GM12878 (cell line): ENCODE results near the gene KCNN3. TPM values are rescaled to one million over a fixed set of nuclear protein-coding genes. Genes with fewer than 3 reads are reported as not detected.

Experiments used
- ATAC-seq: fragments of 200-7000 bp; cut with Tn5 transposase; 3 replicates; pipeline ENCODE4 v1.9.1; 2020; ENCODE audit warnings: mild to moderate bottlenecking, moderate library complexity
- BruUV-seq: library from RNA; stranded (reverse); fragments of 400-500 nt; replicated peaks from 2 replicates; lab custom pipeline; 2021; lab: Mats Ljungman, UMichigan
- CTCF ChIA-PET: fragments of 300-600 bp; sonication (Branson Sonifier 250); formaldehyde crosslinking; extraction: SDS; loops from one replicate; lab custom pipeline; 2021; ENCODE audit warnings: inconsistent platforms; lab: Yijun Ruan, JAX
- POLR2A ChIA-PET: fragments of 350-600 bp; formaldehyde crosslinking; extraction: SDS; loops from one replicate; lab custom pipeline; 2021; ENCODE audit warnings: inconsistent platforms; lab: Charles Lee
- RAD21 ChIA-PET: fragments of 300-600 bp; sonication (Branson Sonifier 250); formaldehyde crosslinking; loops from one replicate; lab custom pipeline; 2023; ENCODE audit warnings: antibody characterized with exemption; ENCODE audit not compliant: unreplicated experiment; lab: Charles Lee
- SMC1A ChIA-PET: fragments of 300-600 bp; sonication (Branson Sonifier 250); formaldehyde crosslinking; loops from one replicate; lab custom pipeline; 2023; ENCODE audit not compliant: unreplicated experiment, uncharacterized antibody; lab: Charles Lee
- DNase-seq: peaks from one replicate; pipeline ENCODE4 v3.0.0-alpha.2; 2011; ENCODE audit warnings: low read depth, low spot score
- FAIRE-seq: peaks from 3 replicates; lab custom pipeline; 2011; peaks lifted over from hg19 to GRCh38; lab: Jason Lieb, UNC
- H2AFZ ChIP-seq: 2 replicates; pipeline ENCODE4 v1.6.0; 2011; ENCODE audit warnings: low read depth, low read length, control low read depth; ENCODE audit not compliant: control insufficient read depth
- H3K27ac ChIP-seq: 2 replicates; pipeline ENCODE4 v1.5.1; 2011; ENCODE audit warnings: control low read depth; ENCODE audit not compliant: control insufficient read depth, insufficient read depth
- H3K27me3 ChIP-seq, 2 experiments: replicated peaks in 1 of 2; 2 replicates each; pipeline versions ENCODE4 v1.6.0 to v1.6.1; 2011; ENCODE audit warnings: low read length in 1 of 2; ENCODE audit not compliant: control insufficient read depth in 2 of 2, insufficient read depth in 2 of 2
- H3K36me3 ChIP-seq, 2 experiments: 2 replicates each; pipeline ENCODE4 v1.5.1; 2011; ENCODE audit warnings: low read length in 1 of 2; ENCODE audit not compliant: control insufficient read depth in 2 of 2, insufficient read depth in 2 of 2
- H3K4me1 ChIP-seq: 2 replicates; pipeline ENCODE4 v1.6.1; 2011; ENCODE audit warnings: mild to moderate bottlenecking, low read length, moderate library complexity, mixed read lengths; ENCODE audit not compliant: control insufficient read depth, insufficient read depth
- H3K4me2 ChIP-seq: 2 replicates; pipeline ENCODE4 v1.6.0; 2011; ENCODE audit warnings: control low read depth; ENCODE audit not compliant: control insufficient read depth, insufficient read depth
- H3K4me3 ChIP-seq: fragments of 200-600 bp; sonication (generic); 2 replicates; pipeline ENCODE4 v1.5.1; 2016
- H3K79me2 ChIP-seq: 2 replicates; pipeline ENCODE4 v1.6.0; 2011; ENCODE audit warnings: low read length; ENCODE audit not compliant: control insufficient read depth, insufficient read depth
- H3K9ac ChIP-seq: 2 replicates; pipeline ENCODE4 v1.8.0; 2011; ENCODE audit warnings: low read length, control low read depth, mixed read lengths; ENCODE audit not compliant: control insufficient read depth, insufficient read depth
- H3K9me3 ChIP-seq: replicated peaks from 3 replicates; pipeline ENCODE4 v1.5.1; 2011; ENCODE audit warnings: mild to moderate bottlenecking, low read length; ENCODE audit not compliant: control insufficient read depth, insufficient read depth
- H4K20me1 ChIP-seq: 2 replicates; pipeline ENCODE4 v1.6.0; 2011; ENCODE audit not compliant: control insufficient read depth, insufficient read depth
- SREBF1 ChIP-seq: IDR thresholded peaks from 2 replicates; pipeline ENCODE4 v1.6.1; 2012; ENCODE audit warnings: mild to moderate bottlenecking, low read length
- WGBS: methylation state at CpG from one replicate; pipeline ENCODE4 v1.1.6; 2016; ENCODE audit warnings: low lambda C conversion rate; ENCODE audit not compliant: insufficient replicate concordance, insufficient coverage; ENCODE audit errors: missing lambda C conversion rate; 5-methylcytosine and 5-hydroxymethylcytosine counted together
- in situ Hi-C: fragments of 300-500 bp; cut with MboI; formaldehyde crosslinking; loops from 9 replicates; pipeline ENCODE4 v1.14.3; 2018; ENCODE audit warnings: mixed read lengths
- intact Hi-C: fragments of 100-400 bp; cut with micrococcal nuclease; formaldehyde crosslinking; loops from one replicate; pipeline ENCODE4 v1.14.2; 2022; ENCODE audit not compliant: unreplicated experiment
- polyA plus RNA-seq, 11 experiments: library from polyadenylated mRNA; depleted of rRNA in 4 of 11; unstranded in 6 of 11; stranded (reverse) in 5 of 11; fragments of >200 nt; fragmentation: Nextera tagmentation in 4 of 11; fragmentation: Illumina TruSeq in 1 of 11; extraction: Ambion mirVana in 4 of 11; extraction: Trizol in 1 of 11; gene quantifications; 1 replicate in 1 of 11; 2 replicates in 10 of 11; pipeline versions ENCODE4 v1.2.1 to v1.2.3, GENCODE V29; 2011 to 2016; ENCODE audit warnings: inconsistent platforms in 2 of 11, missing spikeins in 2 of 11, low read depth in 1 of 11
- total RNA-seq, 4 experiments: library from RNA; depleted of rRNA in 3 of 4; stranded (reverse); fragments of >200 nt in 3 of 4; fragmentation: Illumina TruSeq in 1 of 4; extraction: Trizol in 1 of 4; gene quantifications; 2 replicates each; pipeline versions ENCODE4 v1.2.1 to v1.2.3, GENCODE V29; 2013 to 2021
- TF ChIP-seq, protein P1 (sequence below): fragments of 450-650 bp; IDR thresholded peaks from 2 replicates; pipeline ENCODE4 v1.6.1; 2017; ENCODE audit warnings: mild to moderate bottlenecking
- TF ChIP-seq, protein P2 (sequence below): IDR thresholded peaks from 2 replicates; pipeline ENCODE4 v1.6.1; 2012; ENCODE audit warnings: mild to moderate bottlenecking, low read depth, low read length

KCNN3 gene
- total and polyA plus RNA-seq, 10 of the 15 experiments (the other 5 are each of a cell fraction or from before 2014, with no cell fraction given), result 3.5 to 26.4 (median 14.9) TPM

DNA sequence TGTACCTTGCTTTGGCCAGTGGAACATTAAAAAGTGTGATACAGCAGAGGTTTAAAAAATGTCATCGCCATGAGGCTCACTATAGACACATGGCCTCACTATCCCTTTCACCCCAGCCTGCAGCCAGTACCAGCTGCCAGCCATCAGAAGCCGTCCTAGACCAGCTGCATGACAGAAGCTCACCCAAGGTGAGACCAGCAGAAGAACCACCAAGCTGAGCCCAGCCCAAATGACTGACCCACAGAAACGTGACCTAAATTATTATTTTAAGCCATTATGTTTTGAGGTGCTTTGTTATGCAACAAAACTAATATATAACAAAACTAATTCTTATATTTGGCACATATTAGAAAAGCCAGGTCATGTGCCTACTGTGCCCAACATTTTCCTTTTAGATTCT, 91.1 kb downstream of the KCNN3 start:
- no peak for FAIRE-seq
- SMC1A ChIA-PET, result interaction anchor here (1.0 kb wide), 1 partner anchor 91 kb away, joined by 4 read pairs; the partner anchor contains the start of gene KCNN3

More for the DNA sequence above, 91.1 kb downstream of the KCNN3 start:
- Histone ChIP-seq H4K20me1 (no peaks in the 10 kb centered on the region), H2AFZ (no peak overlapping the region), H3K36me3 (peaks cover 8% of the 10 kb centered on the region in 2 experiments; a peak in 3 of 4 replicates), H3K4me2 (no peak overlapping the region), H3K27ac (no peak overlapping the region), H3K9me3 (peaks cover 3% of the 10 kb centered on the region; the same call in 2 of the 3 replicates), H3K4me3 (no peak overlapping the region), H3K9ac (no peak overlapping the region), H3K79me2 (no peaks in the 10 kb centered on the region; the same call in 1 of the 2 replicates), H3K27me3 (no peaks in the 10 kb centered on the region), H3K4me1 (peaks cover 8% of the 10 kb centered on the region)
- WGBS, result 100% methylated on average over 3 of the region's 3 CpGs
- no TSS peak for BruUV-seq
- ChIA-PET RAD21 (interaction anchor here (1.1 kb wide), 1 partner anchor 13 kb away, joined by 3 read pairs; no protein-coding TSS in a partner anchor), CTCF (no interaction called here), POLR2A (no interaction called here)
- TF ChIP-seq, protein P1, sequence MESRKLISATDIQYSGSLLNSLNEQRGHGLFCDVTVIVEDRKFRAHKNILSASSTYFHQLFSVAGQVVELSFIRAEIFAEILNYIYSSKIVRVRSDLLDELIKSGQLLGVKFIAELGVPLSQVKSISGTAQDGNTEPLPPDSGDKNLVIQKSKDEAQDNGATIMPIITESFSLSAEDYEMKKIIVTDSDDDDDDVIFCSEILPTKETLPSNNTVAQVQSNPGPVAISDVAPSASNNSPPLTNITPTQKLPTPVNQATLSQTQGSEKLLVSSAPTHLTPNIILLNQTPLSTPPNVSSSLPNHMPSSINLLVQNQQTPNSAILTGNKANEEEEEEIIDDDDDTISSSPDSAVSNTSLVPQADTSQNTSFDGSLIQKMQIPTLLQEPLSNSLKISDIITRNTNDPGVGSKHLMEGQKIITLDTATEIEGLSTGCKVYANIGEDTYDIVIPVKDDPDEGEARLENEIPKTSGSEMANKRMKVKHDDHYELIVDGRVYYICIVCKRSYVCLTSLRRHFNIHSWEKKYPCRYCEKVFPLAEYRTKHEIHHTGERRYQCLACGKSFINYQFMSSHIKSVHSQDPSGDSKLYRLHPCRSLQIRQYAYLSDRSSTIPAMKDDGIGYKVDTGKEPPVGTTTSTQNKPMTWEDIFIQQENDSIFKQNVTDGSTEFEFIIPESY, result no peak
- TF ChIP-seq, protein P2, sequence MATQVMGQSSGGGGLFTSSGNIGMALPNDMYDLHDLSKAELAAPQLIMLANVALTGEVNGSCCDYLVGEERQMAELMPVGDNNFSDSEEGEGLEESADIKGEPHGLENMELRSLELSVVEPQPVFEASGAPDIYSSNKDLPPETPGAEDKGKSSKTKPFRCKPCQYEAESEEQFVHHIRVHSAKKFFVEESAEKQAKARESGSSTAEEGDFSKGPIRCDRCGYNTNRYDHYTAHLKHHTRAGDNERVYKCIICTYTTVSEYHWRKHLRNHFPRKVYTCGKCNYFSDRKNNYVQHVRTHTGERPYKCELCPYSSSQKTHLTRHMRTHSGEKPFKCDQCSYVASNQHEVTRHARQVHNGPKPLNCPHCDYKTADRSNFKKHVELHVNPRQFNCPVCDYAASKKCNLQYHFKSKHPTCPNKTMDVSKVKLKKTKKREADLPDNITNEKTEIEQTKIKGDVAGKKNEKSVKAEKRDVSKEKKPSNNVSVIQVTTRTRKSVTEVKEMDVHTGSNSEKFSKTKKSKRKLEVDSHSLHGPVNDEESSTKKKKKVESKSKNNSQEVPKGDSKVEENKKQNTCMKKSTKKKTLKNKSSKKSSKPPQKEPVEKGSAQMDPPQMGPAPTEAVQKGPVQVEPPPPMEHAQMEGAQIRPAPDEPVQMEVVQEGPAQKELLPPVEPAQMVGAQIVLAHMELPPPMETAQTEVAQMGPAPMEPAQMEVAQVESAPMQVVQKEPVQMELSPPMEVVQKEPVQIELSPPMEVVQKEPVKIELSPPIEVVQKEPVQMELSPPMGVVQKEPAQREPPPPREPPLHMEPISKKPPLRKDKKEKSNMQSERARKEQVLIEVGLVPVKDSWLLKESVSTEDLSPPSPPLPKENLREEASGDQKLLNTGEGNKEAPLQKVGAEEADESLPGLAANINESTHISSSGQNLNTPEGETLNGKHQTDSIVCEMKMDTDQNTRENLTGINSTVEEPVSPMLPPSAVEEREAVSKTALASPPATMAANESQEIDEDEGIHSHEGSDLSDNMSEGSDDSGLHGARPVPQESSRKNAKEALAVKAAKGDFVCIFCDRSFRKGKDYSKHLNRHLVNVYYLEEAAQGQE, result no peak
- no peak for TF ChIP-seq SREBF1
- in situ Hi-C loops (no loop called here), intact Hi-C loops (no loop called here)
- DNase-seq (no peak), ATAC-seq (no peak)
